GM12878 (cell line): ENCODE measurements around the gene TRIM42. TPM values are rescaled to one million over a fixed set of nuclear protein-coding genes. Genes with fewer than 3 reads are reported as not detected.

Experiments used
- ATAC-seq: fragments of 200-7000 bp; cut with Tn5 transposase; 3 replicates; pipeline ENCODE4 v1.9.1; 2020; ENCODE audit warnings: mild to moderate bottlenecking, moderate library complexity
- BruUV-seq: library from RNA; stranded (reverse); fragments of 400-500 nt; replicated peaks from 2 replicates; lab custom pipeline; 2021; lab: Mats Ljungman, UMichigan
- CTCF ChIA-PET: fragments of 300-600 bp; sonication (Branson Sonifier 250); formaldehyde crosslinking; extraction: SDS; loops from one replicate; lab custom pipeline; 2021; ENCODE audit warnings: inconsistent platforms; lab: Yijun Ruan, JAX
- POLR2A ChIA-PET: fragments of 350-600 bp; formaldehyde crosslinking; extraction: SDS; loops from one replicate; lab custom pipeline; 2021; ENCODE audit warnings: inconsistent platforms; lab: Charles Lee
- RAD21 ChIA-PET: fragments of 300-600 bp; sonication (Branson Sonifier 250); formaldehyde crosslinking; loops from one replicate; lab custom pipeline; 2023; ENCODE audit warnings: antibody characterized with exemption; ENCODE audit not compliant: unreplicated experiment; lab: Charles Lee
- SMC1A ChIA-PET: fragments of 300-600 bp; sonication (Branson Sonifier 250); formaldehyde crosslinking; loops from one replicate; lab custom pipeline; 2023; ENCODE audit not compliant: unreplicated experiment, uncharacterized antibody; lab: Charles Lee
- DNase-seq: peaks from one replicate; pipeline ENCODE4 v3.0.0-alpha.2; 2011; ENCODE audit warnings: low read depth, low spot score
- FAIRE-seq: peaks from 3 replicates; lab custom pipeline; 2011; peaks lifted over from hg19 to GRCh38; lab: Jason Lieb, UNC
- H2AFZ ChIP-seq: 2 replicates; pipeline ENCODE4 v1.6.0; 2011; ENCODE audit warnings: low read depth, low read length, control low read depth; ENCODE audit not compliant: control insufficient read depth
- H3K27ac ChIP-seq: 2 replicates; pipeline ENCODE4 v1.5.1; 2011; ENCODE audit warnings: control low read depth; ENCODE audit not compliant: control insufficient read depth, insufficient read depth
- H3K27me3 ChIP-seq, 2 experiments: replicated peaks in 1 of 2; 2 replicates each; pipeline versions ENCODE4 v1.6.0 to v1.6.1; 2011; ENCODE audit warnings: low read length in 1 of 2; ENCODE audit not compliant: control insufficient read depth in 2 of 2, insufficient read depth in 2 of 2
- H3K36me3 ChIP-seq, 2 experiments: 2 replicates each; pipeline ENCODE4 v1.5.1; 2011; ENCODE audit warnings: low read length in 1 of 2; ENCODE audit not compliant: control insufficient read depth in 2 of 2, insufficient read depth in 2 of 2
- H3K4me1 ChIP-seq: 2 replicates; pipeline ENCODE4 v1.6.1; 2011; ENCODE audit warnings: mild to moderate bottlenecking, low read length, moderate library complexity, mixed read lengths; ENCODE audit not compliant: control insufficient read depth, insufficient read depth
- H3K4me2 ChIP-seq: 2 replicates; pipeline ENCODE4 v1.6.0; 2011; ENCODE audit warnings: control low read depth; ENCODE audit not compliant: control insufficient read depth, insufficient read depth
- H3K4me3 ChIP-seq: fragments of 200-600 bp; sonication (generic); 2 replicates; pipeline ENCODE4 v1.5.1; 2016
- H3K79me2 ChIP-seq: 2 replicates; pipeline ENCODE4 v1.6.0; 2011; ENCODE audit warnings: low read length; ENCODE audit not compliant: control insufficient read depth, insufficient read depth
- H3K9ac ChIP-seq: 2 replicates; pipeline ENCODE4 v1.8.0; 2011; ENCODE audit warnings: low read length, control low read depth, mixed read lengths; ENCODE audit not compliant: control insufficient read depth, insufficient read depth
- H3K9me3 ChIP-seq: replicated peaks from 3 replicates; pipeline ENCODE4 v1.5.1; 2011; ENCODE audit warnings: mild to moderate bottlenecking, low read length; ENCODE audit not compliant: control insufficient read depth, insufficient read depth
- H4K20me1 ChIP-seq: 2 replicates; pipeline ENCODE4 v1.6.0; 2011; ENCODE audit not compliant: control insufficient read depth, insufficient read depth
- BRCA1 ChIP-seq: IDR thresholded peaks from 2 replicates; pipeline ENCODE4 v1.6.1; 2011; ENCODE audit warnings: low read depth, low read length, improper control_type of control experiment
- CHD2 ChIP-seq: IDR thresholded peaks from 2 replicates; pipeline ENCODE4 v1.6.1; 2011; ENCODE audit warnings: low read depth, low read length, improper control_type of control experiment, borderline replicate concordance
- ELK1 ChIP-seq: IDR thresholded peaks from 2 replicates; pipeline ENCODE4 v1.6.1; 2012; ENCODE audit warnings: low read depth, low read length, improper control_type of control experiment
- JUND ChIP-seq: IDR thresholded peaks from 2 replicates; pipeline ENCODE4 v1.6.1; 2012; ENCODE audit warnings: low read depth, mild to moderate bottlenecking, low read length, improper control_type of control experiment, moderate library complexity
- MLLT1 ChIP-seq: fragments of 450-650 bp; IDR thresholded peaks from 2 replicates; pipeline ENCODE4 v1.6.1; 2016; ENCODE audit warnings: mild to moderate bottlenecking
- NBN ChIP-seq: fragments of 450-650 bp; IDR thresholded peaks from 2 replicates; pipeline ENCODE4 v1.6.1; 2016
- NFXL1 ChIP-seq: fragments of 450-650 bp; IDR thresholded peaks from 2 replicates; pipeline ENCODE4 v1.6.1; 2017; ENCODE audit warnings: antibody characterized with exemption, mild to moderate bottlenecking, borderline replicate concordance
- NRF1 ChIP-seq: conservative IDR thresholded peaks from 2 replicates; pipeline ENCODE4 v1.6.1; 2011; ENCODE audit warnings: mild to moderate bottlenecking, low read depth, low read length, improper control_type of control experiment
- RAD21 ChIP-seq: IDR thresholded peaks from 2 replicates; pipeline ENCODE4 v1.6.1; 2011; ENCODE audit warnings: mild to moderate bottlenecking, low read depth, low read length, moderate library complexity; ENCODE audit not compliant: insufficient read depth
- SREBF2 ChIP-seq: IDR thresholded peaks from 2 replicates; pipeline ENCODE4 v1.6.1; 2012; ENCODE audit warnings: mild to moderate bottlenecking, low read length
- TBL1XR1 ChIP-seq: IDR thresholded peaks from 2 replicates; pipeline ENCODE4 v1.6.1; 2012; ENCODE audit warnings: low read depth, low read length, improper control_type of control experiment
- TCF3 ChIP-seq: IDR thresholded peaks from 2 replicates; pipeline ENCODE4 v1.6.1; 2012; ENCODE audit warnings: low read depth, mild to moderate bottlenecking, low read length, borderline replicate concordance; ENCODE audit not compliant: insufficient read depth
- YBX1 ChIP-seq: fragments of 450-650 bp; IDR thresholded peaks from 2 replicates; pipeline ENCODE4 v1.6.1; 2016; ENCODE audit warnings: antibody characterized with exemption
- ZZZ3 ChIP-seq: IDR thresholded peaks from 2 replicates; pipeline ENCODE4 v1.6.1; 2011; ENCODE audit warnings: low read depth; ENCODE audit not compliant: control insufficient read depth, insufficient read length
- WGBS: methylation state at CpG from one replicate; pipeline ENCODE4 v1.1.6; 2016; ENCODE audit warnings: low lambda C conversion rate; ENCODE audit not compliant: insufficient replicate concordance, insufficient coverage; ENCODE audit errors: missing lambda C conversion rate; 5-methylcytosine and 5-hydroxymethylcytosine counted together
- in situ Hi-C: fragments of 300-500 bp; cut with MboI; formaldehyde crosslinking; loops from 9 replicates; pipeline ENCODE4 v1.14.3; 2018; ENCODE audit warnings: mixed read lengths
- intact Hi-C: fragments of 100-400 bp; cut with micrococcal nuclease; formaldehyde crosslinking; loops from one replicate; pipeline ENCODE4 v1.14.2; 2022; ENCODE audit not compliant: unreplicated experiment
- polyA plus RNA-seq, 11 experiments: library from polyadenylated mRNA; depleted of rRNA in 4 of 11; unstranded in 6 of 11; stranded (reverse) in 5 of 11; fragments of >200 nt; fragmentation: Nextera tagmentation in 4 of 11; fragmentation: Illumina TruSeq in 1 of 11; extraction: Ambion mirVana in 4 of 11; extraction: Trizol in 1 of 11; gene quantifications; 1 replicate in 1 of 11; 2 replicates in 10 of 11; pipeline versions ENCODE4 v1.2.1 to v1.2.3, GENCODE V29; 2011 to 2016; ENCODE audit warnings: inconsistent platforms in 2 of 11, missing spikeins in 2 of 11, low read depth in 1 of 11
- total RNA-seq, 4 experiments: library from RNA; depleted of rRNA in 3 of 4; stranded (reverse); fragments of >200 nt in 3 of 4; fragmentation: Illumina TruSeq in 1 of 4; extraction: Trizol in 1 of 4; gene quantifications; 2 replicates each; pipeline versions ENCODE4 v1.2.1 to v1.2.3, GENCODE V29; 2013 to 2021
- TF ChIP-seq, protein P1 (sequence below): fragments of 450-650 bp; IDR thresholded peaks from 2 replicates; pipeline ENCODE4 v1.6.1; 2017; ENCODE audit warnings: mild to moderate bottlenecking, moderate library complexity
- TF ChIP-seq, protein P2 (sequence below): fragments of 450-650 bp; formaldehyde crosslinking; IDR thresholded peaks from 2 replicates; pipeline ENCODE4 v1.4.0; 2020; ENCODE audit warnings: mild to moderate bottlenecking, moderate library complexity

Gene TRIM42
- total and polyA plus RNA-seq, 10 of the 15 experiments (the other 5 are each of a cell fraction or from before 2014, with no cell fraction given): 0.03 TPM; not detected in 9

DNA sequence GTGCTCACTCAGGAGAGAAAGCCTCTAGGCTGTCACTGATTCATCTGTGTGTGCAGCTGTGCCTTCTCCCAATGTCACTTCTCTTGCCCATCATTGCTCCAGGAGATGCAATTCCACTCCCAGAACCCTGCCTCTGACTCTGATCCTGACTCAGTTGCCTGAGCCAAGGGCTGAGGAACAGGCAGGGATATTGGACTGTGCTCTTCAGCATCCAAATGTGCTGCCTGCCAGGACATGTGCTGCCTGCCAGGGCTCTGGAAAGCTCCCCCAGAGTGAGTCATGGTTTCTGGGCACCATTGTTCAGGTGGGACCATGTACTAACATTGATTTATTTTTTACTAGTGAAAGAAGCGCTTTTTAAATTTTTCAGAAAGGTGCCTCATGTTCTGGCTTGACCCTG lies 71.0 kb downstream of the TRIM42 start:
- H2AFZ ChIP-seq: no peak overlapping the region
- H3K4me2 ChIP-seq: no peak overlapping the region
- H3K9ac ChIP-seq: no peak overlapping the region
- FAIRE-seq (no peak), ATAC-seq (no peak), DNase-seq (no peak)
- H3K27me3 ChIP-seq: no peaks in the 10 kb centered on the region; a peak in 1 of 4 replicates
- no peaks in the 10 kb centered on the region for H3K9me3 ChIP-seq
- no peak overlapping the region for H3K27ac ChIP-seq
- SMC1A ChIA-PET: no interaction called here
- no peaks in the 10 kb centered on the region for H3K79me2 ChIP-seq
- H4K20me1 ChIP-seq: no peaks in the 10 kb centered on the region
- CTCF ChIA-PET: no interaction called here
- 50% methylated on average over 1 of the region's 1 CpG for WGBS
- RAD21 ChIA-PET: no interaction called here
- POLR2A ChIA-PET: no interaction called here
- TF ChIP-seq YBX1 (no peak), ELK1 (no peak), SREBF2 (no peak), RAD21 (no peak), CHD2 (no peak), JUND (no peak), NRF1 (no peak), TCF3 (no peak), NFXL1 (no peak), NBN (no peak), TBL1XR1 (no peak), BRCA1 (no peak), ZZZ3 (no peak), MLLT1 (no peak)
- TF ChIP-seq, protein P1, sequence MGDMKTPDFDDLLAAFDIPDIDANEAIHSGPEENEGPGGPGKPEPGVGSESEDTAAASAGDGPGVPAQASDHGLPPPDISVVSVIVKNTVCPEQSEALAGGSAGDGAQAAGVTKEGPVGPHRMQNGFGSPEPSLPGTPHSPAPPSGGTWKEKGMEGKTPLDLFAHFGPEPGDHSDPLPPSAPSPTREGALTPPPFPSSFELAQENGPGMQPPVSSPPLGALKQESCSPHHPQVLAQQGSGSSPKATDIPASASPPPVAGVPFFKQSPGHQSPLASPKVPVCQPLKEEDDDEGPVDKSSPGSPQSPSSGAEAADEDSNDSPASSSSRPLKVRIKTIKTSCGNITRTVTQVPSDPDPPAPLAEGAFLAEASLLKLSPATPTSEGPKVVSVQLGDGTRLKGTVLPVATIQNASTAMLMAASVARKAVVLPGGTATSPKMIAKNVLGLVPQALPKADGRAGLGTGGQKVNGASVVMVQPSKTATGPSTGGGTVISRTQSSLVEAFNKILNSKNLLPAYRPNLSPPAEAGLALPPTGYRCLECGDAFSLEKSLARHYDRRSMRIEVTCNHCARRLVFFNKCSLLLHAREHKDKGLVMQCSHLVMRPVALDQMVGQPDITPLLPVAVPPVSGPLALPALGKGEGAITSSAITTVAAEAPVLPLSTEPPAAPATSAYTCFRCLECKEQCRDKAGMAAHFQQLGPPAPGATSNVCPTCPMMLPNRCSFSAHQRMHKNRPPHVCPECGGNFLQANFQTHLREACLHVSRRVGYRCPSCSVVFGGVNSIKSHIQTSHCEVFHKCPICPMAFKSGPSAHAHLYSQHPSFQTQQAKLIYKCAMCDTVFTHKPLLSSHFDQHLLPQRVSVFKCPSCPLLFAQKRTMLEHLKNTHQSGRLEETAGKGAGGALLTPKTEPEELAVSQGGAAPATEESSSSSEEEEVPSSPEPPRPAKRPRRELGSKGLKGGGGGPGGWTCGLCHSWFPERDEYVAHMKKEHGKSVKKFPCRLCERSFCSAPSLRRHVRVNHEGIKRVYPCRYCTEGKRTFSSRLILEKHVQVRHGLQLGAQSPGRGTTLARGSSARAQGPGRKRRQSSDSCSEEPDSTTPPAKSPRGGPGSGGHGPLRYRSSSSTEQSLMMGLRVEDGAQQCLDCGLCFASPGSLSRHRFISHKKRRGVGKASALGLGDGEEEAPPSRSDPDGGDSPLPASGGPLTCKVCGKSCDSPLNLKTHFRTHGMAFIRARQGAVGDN: no peak
- TF ChIP-seq, protein P2, sequence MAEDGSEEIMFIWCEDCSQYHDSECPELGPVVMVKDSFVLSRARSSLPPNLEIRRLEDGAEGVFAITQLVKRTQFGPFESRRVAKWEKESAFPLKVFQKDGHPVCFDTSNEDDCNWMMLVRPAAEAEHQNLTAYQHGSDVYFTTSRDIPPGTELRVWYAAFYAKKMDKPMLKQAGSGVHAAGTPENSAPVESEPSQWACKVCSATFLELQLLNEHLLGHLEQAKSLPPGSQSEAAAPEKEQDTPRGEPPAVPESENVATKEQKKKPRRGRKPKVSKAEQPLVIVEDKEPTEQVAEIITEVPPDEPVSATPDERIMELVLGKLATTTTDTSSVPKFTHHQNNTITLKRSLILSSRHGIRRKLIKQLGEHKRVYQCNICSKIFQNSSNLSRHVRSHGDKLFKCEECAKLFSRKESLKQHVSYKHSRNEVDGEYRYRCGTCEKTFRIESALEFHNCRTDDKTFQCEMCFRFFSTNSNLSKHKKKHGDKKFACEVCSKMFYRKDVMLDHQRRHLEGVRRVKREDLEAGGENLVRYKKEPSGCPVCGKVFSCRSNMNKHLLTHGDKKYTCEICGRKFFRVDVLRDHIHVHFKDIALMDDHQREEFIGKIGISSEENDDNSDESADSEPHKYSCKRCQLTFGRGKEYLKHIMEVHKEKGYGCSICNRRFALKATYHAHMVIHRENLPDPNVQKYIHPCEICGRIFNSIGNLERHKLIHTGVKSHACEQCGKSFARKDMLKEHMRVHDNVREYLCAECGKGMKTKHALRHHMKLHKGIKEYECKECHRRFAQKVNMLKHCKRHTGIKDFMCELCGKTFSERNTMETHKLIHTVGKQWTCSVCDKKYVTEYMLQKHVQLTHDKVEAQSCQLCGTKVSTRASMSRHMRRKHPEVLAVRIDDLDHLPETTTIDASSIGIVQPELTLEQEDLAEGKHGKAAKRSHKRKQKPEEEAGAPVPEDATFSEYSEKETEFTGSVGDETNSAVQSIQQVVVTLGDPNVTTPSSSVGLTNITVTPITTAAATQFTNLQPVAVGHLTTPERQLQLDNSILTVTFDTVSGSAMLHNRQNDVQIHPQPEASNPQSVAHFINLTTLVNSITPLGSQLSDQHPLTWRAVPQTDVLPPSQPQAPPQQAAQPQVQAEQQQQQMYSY (CRISPR knock-in tag): no peak
- H3K4me1 ChIP-seq: peaks cover 2% of the 10 kb centered on the region
- intact Hi-C loops: no loop called here
- no TSS peak for BruUV-seq
- no peaks in the 10 kb centered on the region for H3K36me3 ChIP-seq
- no peak overlapping the region for H3K4me3 ChIP-seq
- in situ Hi-C loops: loop anchor here (25.0 kb wide), 1 partner anchor 612 kb away; no protein-coding TSS in a partner anchor
